Measurements from ENCODE around the gene PACSIN2.
"Not testable (repeated sequence)": the region's sequence is repeated elsewhere in the genome, so short reads cannot be mapped to it uniquely, and the experiment has no call there.

PACSIN2 gene

DNA sequence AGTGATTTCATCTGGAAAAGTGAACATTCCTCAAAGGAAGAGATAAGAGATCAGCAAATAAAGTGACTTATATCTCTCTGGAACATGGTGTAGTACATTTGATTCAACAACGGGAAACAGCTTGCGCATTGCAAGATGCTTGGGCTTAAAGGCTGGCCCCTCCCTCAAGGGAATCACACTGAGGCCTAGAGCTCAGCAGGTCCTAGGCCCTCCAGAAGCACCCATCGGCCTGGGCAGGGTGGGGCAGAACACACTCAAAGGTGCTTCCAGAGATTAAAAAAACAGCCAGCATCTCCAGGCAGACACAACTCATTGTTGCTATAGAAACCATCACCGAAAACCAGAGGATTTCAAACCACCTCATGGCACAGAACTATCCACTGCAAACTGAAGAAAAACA is 88.8 kb downstream of the PACSIN2 start:
- H3K27me3 ChIP-seq (ENCODE audit: insufficient read depth, low read length, poor library complexity), result no peaks in the 10 kb centered on the region
- H3K27ac ChIP-seq (ENCODE audit: low read length), result no peak overlapping the region
- H2AFZ ChIP-seq (ENCODE audit: low read depth, low read length), result no peak overlapping the region
- H3K36me3 ChIP-seq (ENCODE audit: insufficient read depth, low read length), result no peaks in the 10 kb centered on the region
- TF ChIP-seq, protein P1, sequence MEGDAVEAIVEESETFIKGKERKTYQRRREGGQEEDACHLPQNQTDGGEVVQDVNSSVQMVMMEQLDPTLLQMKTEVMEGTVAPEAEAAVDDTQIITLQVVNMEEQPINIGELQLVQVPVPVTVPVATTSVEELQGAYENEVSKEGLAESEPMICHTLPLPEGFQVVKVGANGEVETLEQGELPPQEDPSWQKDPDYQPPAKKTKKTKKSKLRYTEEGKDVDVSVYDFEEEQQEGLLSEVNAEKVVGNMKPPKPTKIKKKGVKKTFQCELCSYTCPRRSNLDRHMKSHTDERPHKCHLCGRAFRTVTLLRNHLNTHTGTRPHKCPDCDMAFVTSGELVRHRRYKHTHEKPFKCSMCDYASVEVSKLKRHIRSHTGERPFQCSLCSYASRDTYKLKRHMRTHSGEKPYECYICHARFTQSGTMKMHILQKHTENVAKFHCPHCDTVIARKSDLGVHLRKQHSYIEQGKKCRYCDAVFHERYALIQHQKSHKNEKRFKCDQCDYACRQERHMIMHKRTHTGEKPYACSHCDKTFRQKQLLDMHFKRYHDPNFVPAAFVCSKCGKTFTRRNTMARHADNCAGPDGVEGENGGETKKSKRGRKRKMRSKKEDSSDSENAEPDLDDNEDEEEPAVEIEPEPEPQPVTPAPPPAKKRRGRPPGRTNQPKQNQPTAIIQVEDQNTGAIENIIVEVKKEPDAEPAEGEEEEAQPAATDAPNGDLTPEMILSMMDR (IDR thresholded peaks at IDR 0.05; ENCODE audit: borderline replicate concordance, extremely low read depth, low read length, poor library complexity, severe bottlenecking), result no peak
- no peak for TF ChIP-seq EZH2 (IDR thresholded peaks at IDR 0.05; ENCODE audit: borderline replicate concordance, low read depth, low read length, severe bottlenecking)
- peaks cover 83% of the 10 kb centered on the region for H3K79me2 ChIP-seq (ENCODE audit: insufficient read depth, low read length)
- peaks cover 11% of the 10 kb centered on the region for H3K4me1 ChIP-seq (ENCODE audit: insufficient read depth, low read length)
- no peak overlapping the region for H3K4me2 ChIP-seq (ENCODE audit: insufficient read depth, low read length)
- no peak overlapping the region for H3K9ac ChIP-seq (ENCODE audit: low read depth, low read length)
- no peak for DNase-seq
- ATAC-seq (ENCODE audit: insufficient read depth, low read depth), result no peak
- no peaks in the 10 kb centered on the region for H3K9me3 ChIP-seq (ENCODE audit: insufficient read depth, low read length, severe bottlenecking)
- no peak overlapping the region for H3K4me3 ChIP-seq (ENCODE audit: low read depth in 1 of 2, low read length in 2 of 2)
- H4K20me1 ChIP-seq (ENCODE audit: insufficient read depth, low read length), result peaks cover 73% of the 10 kb centered on the region

DNA sequence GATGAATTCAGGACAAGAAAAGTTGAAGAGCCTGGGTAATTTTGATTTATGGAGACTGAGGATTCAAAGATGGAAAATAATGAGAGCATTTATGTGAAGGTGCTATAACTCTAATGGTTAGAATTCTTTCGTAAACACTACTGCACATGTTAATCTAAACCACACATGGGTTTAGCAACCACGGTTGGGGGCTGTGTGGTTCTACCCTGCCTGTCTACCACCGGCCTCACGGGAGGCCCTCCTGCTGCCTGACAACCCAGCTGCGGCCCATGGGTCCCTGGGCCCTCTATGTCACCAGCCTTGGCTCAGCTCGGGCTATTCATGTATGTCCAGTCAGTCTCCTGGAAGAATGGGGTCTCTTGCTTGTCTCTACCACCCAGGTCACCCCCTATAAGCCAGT is 89.4 kb downstream of the PACSIN2 start:
- peaks cover 11% of the 10 kb centered on the region for H3K4me1 ChIP-seq (ENCODE audit: insufficient read depth, low read length)
- no peak overlapping the region for H3K4me3 ChIP-seq (ENCODE audit: low read depth in 1 of 2, low read length in 2 of 2)
- H3K9me3 ChIP-seq (ENCODE audit: insufficient read depth, low read length, severe bottlenecking), result no peaks in the 10 kb centered on the region
- H2AFZ ChIP-seq (ENCODE audit: low read depth, low read length), result no peak overlapping the region
- H4K20me1 ChIP-seq (ENCODE audit: insufficient read depth, low read length), result peaks cover 68% of the 10 kb centered on the region
- ATAC-seq (ENCODE audit: insufficient read depth, low read depth) (peak; percentile 82), DNase-seq (peak; percentile 30)
- H3K4me2 ChIP-seq (ENCODE audit: insufficient read depth, low read length), result no peak overlapping the region
- no peak overlapping the region for H3K27ac ChIP-seq (ENCODE audit: low read length)
- no peak overlapping the region for H3K9ac ChIP-seq (ENCODE audit: low read depth, low read length)
- TF ChIP-seq EZH2 (IDR thresholded peaks at IDR 0.05; ENCODE audit: borderline replicate concordance, low read depth, low read length, severe bottlenecking), result no peak
- TF ChIP-seq, protein P1 (IDR thresholded peaks at IDR 0.05; ENCODE audit: borderline replicate concordance, extremely low read depth, low read length, poor library complexity, severe bottlenecking), result no peak
- H3K79me2 ChIP-seq (ENCODE audit: insufficient read depth, low read length), result peaks cover 82% of the 10 kb centered on the region
- no peaks in the 10 kb centered on the region for H3K27me3 ChIP-seq (ENCODE audit: insufficient read depth, low read length, poor library complexity)
- no peaks in the 10 kb centered on the region for H3K36me3 ChIP-seq (ENCODE audit: insufficient read depth, low read length)

DNA sequence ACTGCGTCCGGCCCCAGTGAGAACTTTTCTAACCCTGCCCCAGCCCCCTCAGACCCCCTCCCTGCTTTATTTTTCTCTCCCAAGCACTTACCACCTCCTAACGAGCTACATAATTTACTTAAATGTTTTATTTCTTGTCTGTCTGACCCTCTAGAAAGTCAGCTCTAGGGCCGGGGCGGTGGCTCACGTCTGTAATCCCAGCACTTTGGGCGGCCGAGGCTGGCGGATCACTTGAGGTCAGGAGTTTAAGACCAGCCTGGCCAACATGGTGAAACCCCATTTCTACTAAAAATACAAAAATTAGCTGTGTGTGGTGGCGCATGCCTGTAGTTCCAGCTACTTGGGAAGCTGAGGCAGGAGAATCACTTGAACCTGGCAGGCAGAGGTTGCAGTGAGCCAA is 89.9 kb downstream of the PACSIN2 start:
- H3K36me3 ChIP-seq (ENCODE audit: insufficient read depth, low read length); H2AFZ ChIP-seq (ENCODE audit: low read depth, low read length); H3K4me2 ChIP-seq (ENCODE audit: insufficient read depth, low read length); ATAC-seq (ENCODE audit: insufficient read depth, low read depth); H3K27ac ChIP-seq (ENCODE audit: low read length); H3K27me3 ChIP-seq (ENCODE audit: insufficient read depth, low read length, poor library complexity); H3K4me3 ChIP-seq (ENCODE audit: low read depth in 1 of 2, low read length in 2 of 2); DNase-seq; H3K9me3 ChIP-seq (ENCODE audit: insufficient read depth, low read length, severe bottlenecking); H3K9ac ChIP-seq (ENCODE audit: low read depth, low read length): not testable (repeated sequence)
- Histone ChIP-seq H3K79me2 (ENCODE audit: insufficient read depth, low read length) (peaks cover 82% of the 10 kb centered on the region), H4K20me1 (ENCODE audit: insufficient read depth, low read length) (peaks cover 67% of the 10 kb centered on the region), H3K4me1 (ENCODE audit: insufficient read depth, low read length) (peaks cover 11% of the 10 kb centered on the region)

DNA sequence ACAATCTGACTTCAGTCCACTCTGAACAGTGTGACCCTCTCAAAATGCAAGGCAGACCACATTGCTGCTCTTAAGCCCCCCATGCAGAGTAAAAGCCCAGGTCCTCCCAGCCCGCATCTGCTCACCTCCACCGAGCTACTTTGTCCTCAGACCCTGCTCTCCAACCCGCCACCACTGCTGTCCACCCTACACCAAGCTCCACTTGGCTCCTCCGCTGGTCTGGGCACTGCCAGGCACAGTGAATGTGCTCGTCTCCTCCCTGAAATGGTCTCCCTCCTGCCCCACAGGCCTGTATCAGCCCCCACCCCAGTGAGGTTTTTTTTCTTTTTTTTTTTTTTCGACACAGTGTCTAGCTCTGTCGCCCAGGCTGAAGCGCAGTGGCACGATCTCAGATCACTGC is 90.5 kb downstream of the PACSIN2 start:
- Histone ChIP-seq H3K27me3 (ENCODE audit: insufficient read depth, low read length, poor library complexity) (no peaks in the 10 kb centered on the region), H3K36me3 (ENCODE audit: insufficient read depth, low read length) (no peaks in the 10 kb centered on the region), H3K4me2 (ENCODE audit: insufficient read depth, low read length) (no peak overlapping the region), H3K4me3 (ENCODE audit: low read depth in 1 of 2, low read length in 2 of 2) (no peak overlapping the region), H3K9ac (ENCODE audit: low read depth, low read length) (no peak overlapping the region), H3K4me1 (ENCODE audit: insufficient read depth, low read length) (peaks cover 11% of the 10 kb centered on the region), H2AFZ (ENCODE audit: low read depth, low read length) (no peak overlapping the region), H3K79me2 (ENCODE audit: insufficient read depth, low read length) (peaks cover 80% of the 10 kb centered on the region), H3K9me3 (ENCODE audit: insufficient read depth, low read length, severe bottlenecking) (no peaks in the 10 kb centered on the region), H4K20me1 (ENCODE audit: insufficient read depth, low read length) (peaks cover 61% of the 10 kb centered on the region), H3K27ac (ENCODE audit: low read length) (no peak overlapping the region)
- ATAC-seq (ENCODE audit: insufficient read depth, low read depth) (no peak), DNase-seq (no peak)
- no peak for TF ChIP-seq EZH2 (IDR thresholded peaks at IDR 0.05; ENCODE audit: borderline replicate concordance, low read depth, low read length, severe bottlenecking)
- TF ChIP-seq, protein P1 (IDR thresholded peaks at IDR 0.05; ENCODE audit: borderline replicate concordance, extremely low read depth, low read length, poor library complexity, severe bottlenecking), result no peak
